Sciatic nerve (tissue), 2 donors: ENCODE measurements around the gene PRKCZ. TPM values are rescaled to one million over a fixed set of nuclear protein-coding genes. Genes with fewer than 3 reads are reported as not detected.

ENCODE experiments used
- ATAC-seq: fragments of 200-7000 bp; cut with Tn5 transposase; one replicate; pipeline ENCODE4 v1.9.1; 2020; ENCODE audit warnings: mild to moderate bottlenecking, moderate library complexity
- DNase-seq: peaks from one replicate; pipeline ENCODE4 v3.0.0-alpha.2; 2020; ENCODE audit warnings: low spot score
- intact Hi-C: fragments of 100-400 bp; cut with DNase I; formaldehyde crosslinking; loops from one replicate; pipeline ENCODE4 v1.14.2; 2022
- total RNA-seq: library from RNA; stranded (reverse); fragmentation: NEBNext Ultra II Directional; extraction: Animal tissue kit (Norgen Biotek cat#: 25700); gene quantifications from one replicate; pipeline ENCODE4 v1.2.1, GENCODE V29; 2021
- donor health status: DM: no; HTN: no; CAD: no.
- donor health status: DM: no; HTN: no; CAD: no.

The PRKCZ gene
- total RNA-seq, 1 donor from 2014 or later: 3.5 TPM

GRCh38 chr1:2189459-2190425, 139.5 kb downstream of the PRKCZ start:
- DNase-seq: peak; percentile 97
- ATAC-seq: peak; percentile 94
- intact Hi-C loops: loop anchor here (10.0 kb wide), 2 partner anchors 55 to 345 kb away; partner anchors contain the start of gene HES5

GRCh38 chr1:2190491-2190976, 140.3 kb downstream of the PRKCZ start:
- intact Hi-C loops: no loop called here

GRCh38 chr1:2192031-2192995, 142.1 kb downstream of the PRKCZ start:
- intact Hi-C loops: no loop called here
- DNase-seq (no peak), ATAC-seq (no peak)

More at GRCh38 chr1:2190491-2190976, 140.3 kb downstream of the PRKCZ start:
- DNase-seq (no peak), ATAC-seq (no peak)

GRCh38 chr1:2193514-2194281, 143.5 kb downstream of the PRKCZ start:
- ATAC-seq (no peak), DNase-seq (no peak)
- intact Hi-C loops: loop anchor here (2.0 kb wide), 1 partner anchor 187 kb away; no protein-coding TSS in a partner anchor

- DNase-seq (no peak), ATAC-seq (peak; percentile 25)
- intact Hi-C loops: loop anchor here (2.0 kb wide), 1 partner anchor 186 kb away; no protein-coding TSS in a partner anchor
These were observed 144.2 kb downstream of the PRKCZ start, which contains the start of gene FAAP20 for GRCh38 chr1:2194319-2194897. FAAP20 (minus strand) TSS chr1:2194772; CDS start chr1:2194749, 23 bp downstream.

GRCh38 chr1:2194898-2195673, 144.9 kb downstream of the PRKCZ start:
- intact Hi-C loops: loop anchor here (2.0 kb wide), 1 partner anchor 186 kb away; no protein-coding TSS in a partner anchor
- DNase-seq (peak; percentile 94), ATAC-seq (peak; percentile 80)

- DNase-seq (no peak), ATAC-seq (no peak)
- intact Hi-C loops: loop anchor here (2.0 kb wide), 1 partner anchor 185 kb away; no protein-coding TSS in a partner anchor
These were observed 145.6 kb downstream of the PRKCZ start for GRCh38 chr1:2195785-2196184.

GRCh38 chr1:2196901-2197638, 146.9 kb downstream of the PRKCZ start:
- intact Hi-C loops: no loop called here
- no peak for ATAC-seq

GRCh38 chr1:2197707-2198165, 147.5 kb downstream of the PRKCZ start:
- DNase-seq (no peak), ATAC-seq (no peak)
- intact Hi-C loops: no loop called here

More at GRCh38 chr1:2196901-2197638, 146.9 kb downstream of the PRKCZ start:
- no peak for DNase-seq

- intact Hi-C loops: no loop called here
- ATAC-seq (no peak), DNase-seq (no peak)
These were observed 148.4 kb downstream of the PRKCZ start for GRCh38 chr1:2198571-2198970.

GRCh38 chr1:2199042-2199810, 149.0 kb downstream of the PRKCZ start:
- DNase-seq: peak; percentile 91
- peak; percentile 89 for ATAC-seq
- intact Hi-C loops: no loop called here

- intact Hi-C loops: no loop called here
- ATAC-seq (no peak), DNase-seq (no peak)
These were observed 150.2 kb downstream of the PRKCZ start for GRCh38 chr1:2200308-2200943.

- DNase-seq: no peak
- intact Hi-C loops: no loop called here
These were observed 150.9 kb downstream of the PRKCZ start for GRCh38 chr1:2201062-2201461.

GRCh38 chr1:2202008-2202575, 151.9 kb downstream of the PRKCZ start:
- intact Hi-C loops: no loop called here
- ATAC-seq (no peak), DNase-seq (no peak)

More at GRCh38 chr1:2201062-2201461, 150.9 kb downstream of the PRKCZ start:
- ATAC-seq: no peak
